ENCODE results near the gene PMCH.

GRCh38 chr12:102201436-102202061 is 3.9 kb upstream of the PMCH start:
- TF ChIP-seq ELF4 (IDR thresholded peaks at IDR 0.05) (no peak), BHLHE40 (IDR thresholded peaks at IDR 0.05; ENCODE audit: borderline replicate concordance) (no peak), LEF1 (IDR thresholded peaks at IDR 0.05; ENCODE audit: borderline replicate concordance) (no peak)
